Measurements from ENCODE around the gene PILRA.

PILRA gene

GRCh38 chr7:100384628-100385294, 11.5 kb downstream of the PILRA start:
- TF ChIP-seq, protein P1, sequence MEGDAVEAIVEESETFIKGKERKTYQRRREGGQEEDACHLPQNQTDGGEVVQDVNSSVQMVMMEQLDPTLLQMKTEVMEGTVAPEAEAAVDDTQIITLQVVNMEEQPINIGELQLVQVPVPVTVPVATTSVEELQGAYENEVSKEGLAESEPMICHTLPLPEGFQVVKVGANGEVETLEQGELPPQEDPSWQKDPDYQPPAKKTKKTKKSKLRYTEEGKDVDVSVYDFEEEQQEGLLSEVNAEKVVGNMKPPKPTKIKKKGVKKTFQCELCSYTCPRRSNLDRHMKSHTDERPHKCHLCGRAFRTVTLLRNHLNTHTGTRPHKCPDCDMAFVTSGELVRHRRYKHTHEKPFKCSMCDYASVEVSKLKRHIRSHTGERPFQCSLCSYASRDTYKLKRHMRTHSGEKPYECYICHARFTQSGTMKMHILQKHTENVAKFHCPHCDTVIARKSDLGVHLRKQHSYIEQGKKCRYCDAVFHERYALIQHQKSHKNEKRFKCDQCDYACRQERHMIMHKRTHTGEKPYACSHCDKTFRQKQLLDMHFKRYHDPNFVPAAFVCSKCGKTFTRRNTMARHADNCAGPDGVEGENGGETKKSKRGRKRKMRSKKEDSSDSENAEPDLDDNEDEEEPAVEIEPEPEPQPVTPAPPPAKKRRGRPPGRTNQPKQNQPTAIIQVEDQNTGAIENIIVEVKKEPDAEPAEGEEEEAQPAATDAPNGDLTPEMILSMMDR (IDR thresholded peaks at IDR 0.05; ENCODE audit: insufficient read depth, low read length, poor library complexity, severe bottlenecking) = no peak

GRCh38 chr7:100386940-100387339, 13.7 kb downstream of the PILRA start:
- TF ChIP-seq, protein P1 (IDR thresholded peaks at IDR 0.05; ENCODE audit: insufficient read depth, low read length, poor library complexity, severe bottlenecking) = no peak
- H3K36me3 ChIP-seq (ENCODE audit: control insufficient read depth, insufficient read depth, low read length) = no peaks in the 10 kb centered on the region; the same call in 1 of the 2 replicates

More at GRCh38 chr7:100384628-100385294, 11.5 kb downstream of the PILRA start:
- no peaks in the 10 kb centered on the region for H3K36me3 ChIP-seq (ENCODE audit: control insufficient read depth, insufficient read depth, low read length)
- H3K27me3 ChIP-seq (replicated peaks; ENCODE audit: control insufficient read depth, insufficient read depth, low read length) = no peaks in the 10 kb centered on the region
- no peak overlapping the region for H3K4me3 ChIP-seq (replicated peaks; ENCODE audit: low read depth, low read length)
- DNase-seq (ENCODE audit: extremely low read depth, insufficient read length) = no peak

DNA sequence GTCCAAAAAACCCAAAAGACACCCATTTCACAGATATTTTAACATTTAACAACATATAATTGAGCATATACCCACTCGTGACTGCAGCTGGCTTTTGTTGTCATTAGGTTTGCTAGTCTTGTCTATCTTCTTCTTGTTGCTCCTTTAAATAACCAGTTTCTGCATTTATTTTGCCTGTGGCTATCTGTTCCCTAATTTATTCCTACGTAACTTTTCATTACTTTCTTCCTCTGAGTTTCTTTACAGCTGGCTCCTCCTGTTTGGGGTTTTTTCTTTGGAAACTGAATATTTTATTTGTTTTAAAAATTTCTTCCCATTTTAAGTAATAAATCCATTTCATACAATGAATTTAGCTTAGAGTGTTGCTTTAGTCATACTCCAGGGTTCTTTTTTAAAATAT, 14.4 kb downstream of the PILRA start:
- Histone ChIP-seq H3K36me3 (ENCODE audit: control insufficient read depth, insufficient read depth, low read length) (no peaks in the 10 kb centered on the region; the same call in 1 of the 2 replicates), H3K27me3 (replicated peaks; ENCODE audit: control insufficient read depth, insufficient read depth, low read length) (no peaks in the 10 kb centered on the region), H3K4me3 (replicated peaks; ENCODE audit: low read depth, low read length) (no peak overlapping the region)
- DNase-seq (ENCODE audit: extremely low read depth, insufficient read length) = no peak
- TF ChIP-seq, protein P1 (IDR thresholded peaks at IDR 0.05; ENCODE audit: insufficient read depth, low read length, poor library complexity, severe bottlenecking) = no peak

More at GRCh38 chr7:100386940-100387339, 13.7 kb downstream of the PILRA start:
- no peak overlapping the region for H3K4me3 ChIP-seq (replicated peaks; ENCODE audit: low read depth, low read length)
- no peaks in the 10 kb centered on the region for H3K27me3 ChIP-seq (replicated peaks; ENCODE audit: control insufficient read depth, insufficient read depth, low read length)
- no peak for DNase-seq (ENCODE audit: extremely low read depth, insufficient read length)

DNA sequence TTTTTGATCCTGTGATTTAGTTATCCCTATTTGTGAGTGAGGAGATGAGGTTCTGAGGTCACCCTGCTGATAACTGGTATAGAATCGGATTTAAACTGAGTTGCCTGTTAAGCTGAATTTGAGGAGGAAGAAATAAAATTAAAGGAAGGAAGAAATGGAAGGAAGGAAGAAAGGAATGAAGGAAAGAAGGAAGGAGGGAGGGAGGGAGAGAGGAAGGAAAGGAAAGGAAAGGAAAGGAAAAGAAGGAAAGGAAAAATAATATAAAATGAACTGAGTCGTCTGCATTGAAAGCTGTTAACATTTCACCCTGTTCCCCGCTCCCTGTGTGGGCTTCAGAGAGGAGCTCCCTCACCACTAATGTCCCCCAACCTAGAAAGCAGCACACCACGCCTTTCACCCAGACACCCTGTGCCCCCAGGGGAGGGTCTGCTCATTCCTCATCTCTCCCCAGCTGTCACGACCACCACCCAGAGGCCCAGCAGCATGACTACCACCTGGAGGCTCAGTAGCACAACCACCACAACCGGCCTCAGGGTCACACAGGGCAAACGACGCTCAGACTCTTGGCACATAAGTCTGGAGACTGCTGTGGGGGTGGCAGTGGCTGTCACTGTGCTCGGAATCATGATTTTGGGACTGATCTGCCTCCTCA, 16.3 kb downstream of the PILRA start:
- Histone ChIP-seq H3K27me3 (replicated peaks; ENCODE audit: control insufficient read depth, insufficient read depth, low read length) (no peaks in the 10 kb centered on the region), H3K36me3 (ENCODE audit: control insufficient read depth, insufficient read depth, low read length) (no peaks in the 10 kb centered on the region; the same call in 1 of the 2 replicates), H3K4me3 (replicated peaks; ENCODE audit: low read depth, low read length) (no peak overlapping the region)
- DNase-seq (ENCODE audit: extremely low read depth, insufficient read length) = no peak
- TF ChIP-seq, protein P1 (IDR thresholded peaks at IDR 0.05; ENCODE audit: insufficient read depth, low read length, poor library complexity, severe bottlenecking) = no peak

DNA sequence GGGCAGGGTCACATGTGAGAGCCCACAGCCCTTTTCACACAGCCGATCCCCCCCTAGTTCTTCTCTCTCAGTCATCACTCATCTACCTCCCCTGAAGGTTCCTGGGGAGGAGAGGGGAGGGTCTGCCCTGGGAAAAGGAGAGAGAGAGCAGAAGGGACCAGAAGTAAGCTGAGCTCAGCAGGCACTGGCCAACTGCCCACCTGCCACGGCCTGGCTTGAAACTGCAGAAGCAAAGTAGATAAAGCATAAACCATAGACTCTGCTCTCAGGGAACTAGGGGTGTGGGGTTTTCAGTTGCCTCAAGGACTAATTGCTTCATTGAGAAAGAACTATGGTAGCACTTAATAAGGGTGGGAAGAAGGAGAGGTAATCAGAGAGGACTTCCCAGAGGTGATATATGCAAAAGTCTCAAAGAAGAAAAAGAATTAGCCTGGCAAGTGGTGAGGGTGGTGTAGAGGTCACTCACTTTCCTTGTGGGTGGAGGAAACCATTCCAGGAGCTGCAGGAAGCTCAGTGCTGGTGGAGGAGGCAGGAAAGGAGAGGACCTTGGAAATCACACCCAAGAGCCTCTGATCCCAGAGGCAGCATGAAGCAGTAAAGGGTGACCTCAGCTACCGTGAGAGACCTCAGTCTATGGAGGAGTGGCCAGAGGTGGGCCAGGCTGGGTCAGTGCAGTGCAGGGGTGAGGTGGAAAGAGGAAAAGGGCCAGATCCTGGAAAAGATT, 17.2 kb downstream of the PILRA start:
- H3K27me3 ChIP-seq (replicated peaks; ENCODE audit: control insufficient read depth, insufficient read depth, low read length) = no peaks in the 10 kb centered on the region
- H3K36me3 ChIP-seq (ENCODE audit: control insufficient read depth, insufficient read depth, low read length) = no peaks in the 10 kb centered on the region; the same call in 1 of the 2 replicates
- no peak overlapping the region for H3K4me3 ChIP-seq (replicated peaks; ENCODE audit: low read depth, low read length)
- TF ChIP-seq, protein P1 (IDR thresholded peaks at IDR 0.05; ENCODE audit: insufficient read depth, low read length, poor library complexity, severe bottlenecking) = no peak
- DNase-seq (ENCODE audit: extremely low read depth, insufficient read length) = no peak

Data from GM06990 (cell line).